ENCODE data around the gene BPIFB4. TPM values are rescaled to one million over a fixed set of nuclear protein-coding genes. Genes with fewer than 3 reads are reported as not detected.

Gene BPIFB4
- total and polyA plus RNA-seq, 2 of the 4 experiments (the other 2 are of a cell fraction), result not detected

GRCh38 chr20:33095249-33095648, 15.8 kb downstream of the BPIFB4 start:
- H2AK5ac ChIP-seq (ENCODE audit: low read depth, low read length), result no peak overlapping the region
- no peak overlapping the region for H3K18ac ChIP-seq (ENCODE audit: low read depth, low read length)
- no peak overlapping the region for H3K23ac ChIP-seq (ENCODE audit: low read depth, low read length)
- TF ChIP-seq MAFK (IDR thresholded peaks at IDR 0.05; ENCODE audit: low read depth, low read length) (no peak), MAZ (IDR thresholded peaks at IDR 0.05; ENCODE audit: borderline replicate concordance, low read depth, low read length) (no peak), FOS (IDR thresholded peaks at IDR 0.05; ENCODE audit: low read depth, low read length) (no peak)
- no peak overlapping the region for H3K4ac ChIP-seq (ENCODE audit: low read depth, low read length)
- no peaks in the 10 kb centered on the region for H3K79me1 ChIP-seq (ENCODE audit: low read depth in 1 of 2, low read length in 2 of 2)
- no peak overlapping the region for H4K5ac ChIP-seq (ENCODE audit: low read depth, low read length)
- POLR2A ChIA-PET (ENCODE audit: unreplicated experiment), result no interaction called here
- no peak overlapping the region for H3K56ac ChIP-seq (ENCODE audit: extremely low read depth, insufficient read depth, low read length)
- H3K4me2 ChIP-seq (ENCODE audit: low read depth, low read length), result no peak overlapping the region
- H3K27ac ChIP-seq (ENCODE audit: insufficient read depth, low read length), result no peak overlapping the region
- ATAC-seq (ENCODE audit: low read depth), result no peak
- H3K4me1 ChIP-seq (ENCODE audit: control insufficient read depth, insufficient read depth, low read length), result no peaks in the 10 kb centered on the region
- H4K20me1 ChIP-seq (ENCODE audit: insufficient read depth, low read length), result no peaks in the 10 kb centered on the region
- H2BK5ac ChIP-seq (ENCODE audit: low read depth, low read length, poor library complexity, severe bottlenecking), result no peak overlapping the region
- no peak overlapping the region for H4K8ac ChIP-seq (ENCODE audit: low read depth in 2 of 2, low read length in 2 of 2)
- H3K4me3 ChIP-seq (ENCODE audit: insufficient read depth, low read depth, low read length), result no peak overlapping the region
- no peaks in the 10 kb centered on the region for H3K9me3 ChIP-seq (ENCODE audit: control insufficient read depth, insufficient read depth, low read length)
- no CpG with 5 or more reads among the region's 5 CpGs for WGBS, 2 experiments (ENCODE audit: extremely low coverage in 2 of 2, insufficient read length in 1 of 2)
- H4K91ac ChIP-seq (ENCODE audit: insufficient read depth, low read depth, low read length), result no peak overlapping the region
- H2BK20ac ChIP-seq (ENCODE audit: low read depth, low read length), result no peak overlapping the region
- no peaks in the 10 kb centered on the region for H3K9me1 ChIP-seq (ENCODE audit: insufficient read depth, low read length)
- H2AFZ ChIP-seq (replicated peaks; ENCODE audit: low read length, poor library complexity), result no peak overlapping the region
- no peaks in the 10 kb centered on the region; the same call in 1 of the 2 replicates for H3K27me3 ChIP-seq (ENCODE audit: control insufficient read depth, insufficient read depth, low read length)
- no peak overlapping the region for H3K9ac ChIP-seq (ENCODE audit: low read depth, low read length)
- no peak overlapping the region for H2BK15ac ChIP-seq (ENCODE audit: low read depth, low read length)
- DNase-seq, result no peak
- H3K14ac ChIP-seq (replicated peaks; ENCODE audit: low read depth, low read length), result no peak overlapping the region
- dilution Hi-C loops (cut with HindIII; ENCODE audit: low sequenced_read_pairs, unreplicated experiment), result no loop called here
- no peak overlapping the region for H2BK120ac ChIP-seq (ENCODE audit: low read depth, low read length)
- no peak overlapping the region for H2AK9ac ChIP-seq (replicated peaks; ENCODE audit: low read depth, low read length, poor library complexity)
- H3K36me3 ChIP-seq (ENCODE audit: control insufficient read depth, insufficient read depth, low read length), result no peaks in the 10 kb centered on the region
- no TSS peak for BruUV-seq (replicated peaks)
- intact Hi-C loops (cut with micrococcal nuclease), result no loop called here
- CTCF ChIA-PET, result interaction anchor here (1.4 kb wide), 1 partner anchor 305 kb away, joined by 7 read pairs; no protein-coding TSS in a partner anchor
- in situ Hi-C loops (cut with MboI; ENCODE audit: low sequenced_read_pairs), result no loop called here

Data from IMR-90 (cell line).